Measurements from ENCODE around the gene TCF15.

The TCF15 gene

DNA sequence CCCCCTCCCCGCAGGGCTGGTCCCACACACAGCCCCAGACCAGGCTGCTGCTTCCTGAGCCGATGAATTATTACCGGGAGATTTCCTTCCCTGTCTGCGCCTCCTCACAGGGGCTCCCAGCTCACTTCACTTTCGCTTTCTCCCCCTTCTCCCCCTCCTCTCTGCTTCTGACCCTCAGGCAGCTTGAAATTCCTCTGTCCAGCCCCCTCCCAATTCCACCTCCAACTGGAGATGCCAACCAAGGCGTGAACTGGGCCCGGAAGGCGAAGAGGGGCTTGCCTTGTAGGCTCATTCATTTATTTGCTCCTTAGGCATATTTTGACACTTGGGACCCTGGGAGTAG is 1.7 kb upstream of the TCF15 start:
- no peak for DNase-seq (ENCODE audit: low read depth, low spot score)

DNA sequence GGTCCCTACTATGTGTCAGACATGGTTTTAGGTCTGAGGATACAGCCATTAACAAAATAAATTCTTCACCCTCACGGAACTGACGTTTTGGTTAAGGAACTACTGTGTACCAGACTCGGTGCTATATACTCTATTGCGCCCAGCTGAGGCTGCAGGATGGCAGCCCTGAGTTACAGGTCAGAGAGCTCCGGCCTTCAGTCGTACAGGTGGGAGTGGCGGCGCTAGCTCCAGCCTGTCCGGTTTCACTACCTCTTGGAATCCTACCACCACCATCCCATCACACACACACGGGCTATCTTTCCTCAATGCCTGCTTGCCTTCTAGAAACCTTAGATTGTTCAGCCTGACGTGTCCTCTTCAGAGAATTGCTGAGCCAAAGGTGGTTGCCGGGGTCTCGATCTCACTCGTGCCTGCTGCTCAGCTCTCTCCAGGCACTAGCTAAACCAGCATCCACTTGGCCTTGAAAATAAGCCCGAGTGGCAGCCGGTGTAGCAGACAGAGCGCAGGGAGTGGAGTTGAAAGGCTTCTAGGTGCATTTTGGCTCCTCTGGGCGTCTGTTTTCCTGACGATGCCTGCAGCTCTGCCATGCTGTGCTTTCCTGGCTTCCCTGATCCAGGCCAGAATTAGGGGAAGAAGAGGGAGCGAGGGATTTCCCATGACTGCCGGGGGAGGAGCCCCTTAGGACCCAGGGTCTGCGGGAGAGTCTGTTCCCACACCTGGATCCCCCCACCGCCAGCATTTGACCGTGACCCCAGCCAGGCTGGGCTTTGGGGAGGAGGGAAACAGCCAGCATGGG is 1.1 kb upstream of the TCF15 start:
- DNase-seq (ENCODE audit: low read depth, low spot score): no peak

DNA sequence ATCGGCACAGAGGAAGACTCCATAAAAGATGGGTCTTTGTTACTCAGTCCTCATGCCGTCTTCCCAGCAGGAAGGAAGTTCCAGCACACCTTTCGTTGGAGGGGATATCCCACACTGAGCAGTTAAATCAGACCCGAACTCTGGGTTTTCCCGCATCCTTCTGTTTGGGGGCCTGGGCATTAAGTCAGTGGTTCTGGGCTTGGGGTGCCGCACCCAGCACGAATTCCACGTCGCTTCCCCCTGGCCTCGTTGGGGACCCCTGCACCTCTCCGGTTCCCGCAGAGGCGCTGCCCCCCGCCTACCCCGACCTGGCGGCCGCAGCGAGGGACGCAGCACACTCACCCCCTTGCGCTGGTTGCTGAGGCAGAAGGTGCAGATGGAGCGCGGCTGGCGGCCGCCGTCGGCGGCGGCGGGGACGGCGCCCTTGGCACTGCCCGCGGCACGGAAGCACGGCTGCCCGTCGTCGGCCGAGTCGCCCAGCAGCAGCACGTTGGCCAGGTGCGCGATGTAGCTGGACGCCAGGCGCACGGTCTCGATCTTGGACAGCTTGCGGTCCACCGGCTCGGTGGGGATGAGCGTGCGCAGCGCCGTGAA is 641 bp downstream of the TCF15 start:
- DNase-seq (ENCODE audit: low read depth, low spot score): no peak

DNA sequence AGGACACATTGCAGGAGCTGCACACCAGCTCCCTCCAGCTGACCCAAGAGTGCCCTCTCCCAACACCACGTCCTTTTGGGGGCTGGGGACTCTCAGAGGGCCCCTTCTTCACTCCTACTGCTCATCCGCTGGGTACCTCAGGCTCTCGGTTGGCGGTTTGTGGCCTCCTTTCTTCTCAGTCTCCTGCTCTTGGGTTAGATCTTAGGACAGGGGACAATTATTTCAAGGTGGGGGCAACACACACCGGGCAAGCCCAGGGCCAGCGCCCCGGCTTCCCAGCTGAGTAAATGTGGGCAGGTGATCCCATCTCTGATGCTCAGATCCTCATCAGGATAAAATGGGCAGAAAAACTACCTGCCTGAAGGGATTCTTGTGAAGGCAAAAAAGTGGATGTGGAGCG is 1.1 kb downstream of the TCF15 start:
- no peak for DNase-seq (ENCODE audit: low read depth, low spot score)

DNA sequence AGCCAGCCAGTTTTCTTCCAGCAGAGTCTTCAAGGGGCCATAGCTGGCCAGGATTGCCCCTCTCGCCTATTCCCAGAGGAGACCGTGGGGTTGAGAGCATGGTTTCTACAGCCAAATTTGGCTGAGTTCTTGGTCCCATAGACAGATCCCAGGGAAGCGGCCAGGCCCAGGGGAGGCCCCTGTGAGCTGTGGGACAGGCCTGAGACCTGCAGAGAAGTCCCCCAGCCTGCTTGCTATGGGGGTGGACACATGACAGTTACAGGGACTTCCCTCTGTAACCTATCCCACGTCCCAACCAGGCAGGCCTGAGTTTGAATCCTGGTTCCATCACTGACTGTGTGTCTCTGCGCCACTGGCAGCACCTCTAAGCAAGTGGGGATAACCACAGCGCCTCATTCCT is 2.6 kb downstream of the TCF15 start:
- DNase-seq (ENCODE audit: low read depth, low spot score): no peak

DNA sequence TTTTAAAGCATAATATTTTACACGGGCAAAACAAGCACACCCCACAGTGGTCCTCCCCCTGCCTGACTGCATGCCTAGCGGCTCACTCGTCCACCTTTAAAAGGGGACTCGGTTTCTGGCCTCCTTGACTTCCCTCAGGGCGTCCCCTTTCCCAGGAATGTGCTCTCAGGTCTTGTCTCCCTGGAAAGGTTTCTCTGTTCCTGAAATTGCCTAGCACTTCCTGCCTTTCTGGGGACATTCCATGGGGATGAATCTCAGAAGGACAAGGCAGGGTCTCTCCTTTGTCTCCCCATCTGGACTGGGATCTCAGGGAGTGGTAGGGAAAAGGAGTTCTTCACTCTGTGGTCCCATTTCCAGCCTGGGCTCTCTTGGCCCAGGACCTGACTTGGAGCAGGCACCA is 4.9 kb downstream of the TCF15 start:
- no peak for DNase-seq (ENCODE audit: low read depth, low spot score)

DNA sequence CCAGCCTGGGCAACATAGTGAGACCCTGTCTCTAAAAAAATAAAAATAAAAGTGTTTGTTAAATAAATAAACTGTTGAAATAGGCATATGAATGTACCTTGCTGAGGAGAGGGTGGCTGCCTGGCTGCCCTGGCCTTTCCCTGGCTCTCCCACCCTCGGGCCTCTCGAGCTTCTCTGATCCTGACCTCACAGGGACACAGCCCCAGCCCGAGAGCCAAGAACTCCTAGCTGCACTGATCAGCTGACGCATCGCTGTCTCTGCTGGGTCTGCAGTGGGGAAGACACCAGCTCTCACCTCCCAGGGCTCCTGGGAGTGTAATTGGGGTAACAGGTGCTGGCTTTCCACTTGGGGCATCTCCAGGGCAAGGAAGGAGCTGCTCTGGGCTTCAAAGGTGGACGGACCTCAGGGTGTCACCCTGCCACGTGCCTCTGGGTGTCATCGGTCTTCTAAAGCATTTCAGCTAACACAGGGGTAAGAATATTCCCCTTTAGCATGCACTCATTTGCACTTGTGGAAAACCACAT is 6.9 kb downstream of the TCF15 start:
- no peak for DNase-seq (ENCODE audit: low read depth, low spot score)

DNA sequence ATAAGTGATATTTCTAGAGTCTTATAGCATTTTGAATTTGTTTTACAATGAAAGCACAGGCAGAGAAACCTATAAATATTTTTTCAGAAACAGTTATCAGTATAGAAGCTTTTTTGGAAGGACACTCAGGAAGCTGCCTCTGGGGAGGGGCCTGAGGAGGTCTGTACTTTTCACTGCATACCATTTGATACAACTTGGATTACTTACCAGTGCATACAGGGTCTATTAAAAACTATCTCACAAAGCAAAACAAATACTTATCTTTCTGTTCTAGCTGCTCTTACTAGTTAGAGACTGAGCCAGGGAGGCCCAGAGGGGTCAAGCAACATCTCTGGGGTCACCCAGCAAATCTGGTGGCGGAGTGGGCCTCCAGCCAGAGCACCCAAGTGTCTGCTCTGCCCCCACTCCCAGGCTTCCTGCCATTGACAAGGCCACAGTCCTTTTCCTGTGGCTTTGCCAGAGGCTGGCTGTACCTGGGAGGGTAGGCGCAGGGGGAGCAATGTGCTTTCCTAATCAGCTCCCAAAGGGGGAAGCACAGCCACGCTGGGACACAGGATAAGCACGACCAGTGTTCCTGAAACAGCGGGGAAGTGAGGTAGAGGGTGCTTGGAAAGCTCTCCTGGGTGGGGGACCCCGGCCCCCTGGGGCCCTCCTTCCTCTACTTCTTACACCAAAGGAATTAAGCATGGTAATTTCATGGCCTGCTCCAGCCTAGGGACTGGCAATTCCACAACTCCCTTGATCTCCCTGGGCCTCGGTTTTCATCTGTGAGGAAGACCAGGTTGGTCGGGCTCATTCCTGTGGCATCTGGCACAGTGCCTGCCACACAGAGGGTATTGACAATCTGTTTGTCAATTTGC is 7.8 kb downstream of the TCF15 start:
- no peak for DNase-seq (ENCODE audit: low read depth, low spot score)

DNA sequence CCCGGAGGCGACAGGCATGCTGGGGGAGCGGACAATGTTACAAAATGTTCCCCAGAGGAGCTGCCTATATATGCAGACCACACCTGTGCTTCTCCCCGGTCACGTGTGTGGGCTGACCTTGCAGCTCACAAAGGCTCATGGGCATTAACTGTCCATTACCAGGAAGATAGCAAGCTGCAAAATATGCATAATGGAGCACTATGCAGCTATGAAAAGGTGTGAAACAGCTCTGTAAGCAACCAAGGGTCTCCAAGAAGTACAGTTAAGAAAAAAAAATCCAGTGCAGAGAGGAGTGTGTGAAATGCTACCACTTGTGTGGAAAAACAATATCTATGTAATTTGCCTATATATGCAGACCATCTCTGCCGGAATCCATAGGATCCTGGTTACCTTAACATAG is 9.4 kb downstream of the TCF15 start:
- no peak for DNase-seq (ENCODE audit: low read depth, low spot score)

DNA sequence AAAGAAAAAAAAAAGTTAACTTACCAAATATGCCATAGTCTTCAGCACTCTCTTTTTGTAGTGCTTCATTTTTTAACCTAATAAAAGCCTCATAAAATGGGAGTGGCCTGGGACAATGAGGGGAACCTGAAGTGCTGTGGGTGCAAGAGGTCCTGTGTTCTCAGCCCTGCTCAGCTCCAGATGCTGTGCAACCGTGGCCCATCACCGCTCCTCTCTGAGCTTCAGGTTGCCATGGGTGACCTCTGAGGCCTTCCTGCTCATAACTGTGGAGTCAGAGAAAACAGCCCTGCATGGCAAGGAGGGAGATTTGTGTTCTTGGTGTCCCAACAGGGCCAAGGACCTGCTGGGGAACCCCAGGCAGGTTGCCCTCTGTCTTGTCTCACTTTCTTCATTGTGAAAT is 10.0 kb downstream of the TCF15 start:
- DNase-seq (ENCODE audit: low read depth, low spot score): no peak

DNA sequence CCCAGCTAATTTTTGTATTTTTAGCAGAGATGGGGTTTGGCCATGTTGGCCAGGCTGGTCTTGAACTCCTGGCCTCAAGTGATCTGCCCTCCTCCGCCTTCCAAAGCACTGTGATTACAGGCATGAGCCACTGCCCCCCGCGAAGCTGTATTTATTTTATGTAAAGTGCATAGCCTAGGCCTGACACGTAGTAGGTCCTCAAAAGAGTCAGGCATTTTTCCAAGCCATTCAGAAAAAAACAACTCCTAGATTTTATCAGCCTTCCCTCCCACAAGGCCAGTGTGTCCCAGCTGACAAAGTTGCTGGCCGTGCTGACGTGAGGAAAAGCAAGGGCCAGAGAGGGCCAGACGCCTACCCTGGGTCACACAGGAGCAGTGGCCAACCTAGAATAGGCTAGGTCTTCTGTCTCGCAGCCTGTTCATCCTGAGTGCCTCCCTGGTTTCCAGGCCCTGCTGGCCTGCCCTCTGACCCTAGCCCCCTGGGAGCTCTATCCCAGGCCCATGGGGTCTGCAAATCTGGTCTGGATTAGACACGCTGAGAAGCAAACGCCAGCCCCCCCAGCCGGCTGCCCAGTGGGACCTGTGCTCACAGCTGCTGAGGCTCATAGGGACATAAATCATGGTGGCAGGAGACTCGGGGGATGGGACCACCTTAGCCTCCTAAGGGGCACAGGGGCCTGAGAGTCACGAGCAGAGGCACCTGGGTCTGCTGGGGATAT is 11.8 kb downstream of the TCF15 start:
- DNase-seq (ENCODE audit: low read depth, low spot score): no peak

DNA sequence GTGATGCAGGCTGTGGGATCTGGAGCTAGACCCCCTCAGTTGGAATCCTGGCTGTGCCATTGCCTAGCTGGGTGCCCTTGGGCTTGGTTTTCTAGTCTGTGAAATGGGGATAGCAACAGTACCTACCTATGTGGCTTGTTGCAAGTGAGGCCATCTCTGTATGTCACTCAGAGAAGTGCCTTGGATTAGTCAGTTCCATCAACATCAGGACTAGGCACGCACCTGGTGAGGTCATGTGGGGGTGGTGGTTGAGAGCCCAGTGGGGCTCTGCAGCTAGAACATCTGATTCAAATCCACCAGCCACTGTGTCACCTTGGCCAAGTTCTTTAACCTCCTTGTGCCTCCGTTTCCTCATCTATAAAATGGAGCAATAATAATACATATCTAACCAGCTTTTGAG is 12.5 kb downstream of the TCF15 start:
- DNase-seq (ENCODE audit: low read depth, low spot score): no peak

DNA sequence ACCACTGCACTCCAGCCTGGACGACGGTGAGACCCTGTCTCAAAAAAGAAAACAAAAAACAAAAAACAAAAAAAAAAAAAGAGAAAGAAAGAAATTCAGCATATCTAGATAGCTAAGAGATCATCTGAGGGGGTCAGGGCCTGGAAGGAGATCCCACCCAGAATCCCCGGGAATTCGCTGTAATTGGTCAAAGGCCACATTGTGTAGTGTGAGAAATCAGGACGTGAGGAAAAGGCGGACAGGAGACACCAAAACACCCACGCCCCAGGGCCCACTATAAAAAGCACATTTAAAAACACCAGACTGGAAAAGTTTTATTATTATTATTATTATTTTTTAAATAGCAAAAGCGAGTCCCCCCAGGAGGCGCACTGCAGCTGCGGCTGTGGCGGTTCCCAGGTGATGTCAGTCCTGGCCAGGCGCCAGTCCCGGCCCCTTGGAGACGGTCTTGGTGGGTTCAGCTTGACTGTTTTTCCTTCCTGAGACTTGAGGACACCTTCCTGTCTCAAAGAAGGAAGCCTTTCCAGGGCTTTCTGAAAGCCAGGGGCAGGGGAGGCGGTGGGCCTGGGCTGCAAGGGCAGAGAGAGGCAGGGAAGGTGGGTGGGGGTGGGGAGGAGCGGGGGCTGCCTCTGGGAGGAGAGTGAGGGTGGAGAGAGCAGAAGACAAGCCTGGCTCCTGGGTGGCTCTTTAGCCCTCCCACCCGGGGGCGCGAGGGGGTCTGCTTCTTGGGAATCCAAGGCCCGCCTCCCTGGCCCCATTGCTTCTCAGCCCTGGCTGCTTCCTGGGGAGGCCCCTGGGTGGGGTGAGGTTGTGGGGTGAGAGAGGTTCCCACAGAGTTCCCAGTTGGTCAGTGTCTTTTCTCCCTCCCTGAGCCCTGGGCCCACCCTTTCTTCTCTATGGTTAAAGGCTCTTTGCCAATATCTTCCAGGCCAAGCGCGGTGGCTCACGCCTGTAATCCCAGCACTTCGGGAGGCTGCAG is 14.5 kb downstream of the TCF15 start:
- no peak for DNase-seq (ENCODE audit: low read depth, low spot score)

DNA sequence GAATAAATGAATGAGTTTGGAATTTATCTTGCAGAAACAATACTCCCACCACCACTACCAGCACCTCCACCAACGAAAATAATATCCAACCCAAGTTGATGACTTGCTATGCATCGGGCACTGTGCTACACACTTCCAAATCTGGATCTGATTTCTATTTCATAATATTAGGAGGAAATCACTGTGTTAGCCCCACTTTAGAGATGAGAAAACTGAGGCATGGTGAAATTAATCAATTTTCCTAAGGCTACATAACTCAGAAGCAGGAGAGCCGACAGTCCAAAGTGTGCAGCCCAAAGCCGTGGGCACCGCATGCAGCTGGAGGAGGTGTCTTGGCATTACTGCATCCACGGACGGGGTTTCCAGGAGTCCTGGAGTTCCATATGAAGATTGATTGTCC is 17.6 kb downstream of the TCF15 start:
- DNase-seq (ENCODE audit: low read depth, low spot score): no peak

DNA sequence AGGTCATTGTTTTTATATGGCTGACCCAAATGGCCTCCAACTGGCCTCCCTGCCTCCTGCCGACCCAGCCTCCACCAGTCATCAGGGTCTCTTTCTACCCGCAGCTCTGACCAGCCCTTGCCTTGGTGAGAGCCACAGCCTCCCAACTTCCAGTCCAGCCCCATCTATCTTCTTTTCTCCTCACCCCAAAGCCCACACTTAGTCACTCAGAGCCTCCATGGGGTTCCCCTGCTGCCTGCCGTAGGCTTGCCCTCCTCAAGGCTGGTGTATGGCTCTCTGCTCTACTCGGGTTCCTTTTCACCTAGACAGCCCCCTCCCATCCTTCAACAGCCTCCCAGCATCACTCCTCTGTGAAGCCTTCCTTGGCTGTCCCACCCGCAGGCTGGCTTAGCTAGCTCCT is 18.2 kb downstream of the TCF15 start:
- no peak for DNase-seq (ENCODE audit: low read depth, low spot score)

DNA sequence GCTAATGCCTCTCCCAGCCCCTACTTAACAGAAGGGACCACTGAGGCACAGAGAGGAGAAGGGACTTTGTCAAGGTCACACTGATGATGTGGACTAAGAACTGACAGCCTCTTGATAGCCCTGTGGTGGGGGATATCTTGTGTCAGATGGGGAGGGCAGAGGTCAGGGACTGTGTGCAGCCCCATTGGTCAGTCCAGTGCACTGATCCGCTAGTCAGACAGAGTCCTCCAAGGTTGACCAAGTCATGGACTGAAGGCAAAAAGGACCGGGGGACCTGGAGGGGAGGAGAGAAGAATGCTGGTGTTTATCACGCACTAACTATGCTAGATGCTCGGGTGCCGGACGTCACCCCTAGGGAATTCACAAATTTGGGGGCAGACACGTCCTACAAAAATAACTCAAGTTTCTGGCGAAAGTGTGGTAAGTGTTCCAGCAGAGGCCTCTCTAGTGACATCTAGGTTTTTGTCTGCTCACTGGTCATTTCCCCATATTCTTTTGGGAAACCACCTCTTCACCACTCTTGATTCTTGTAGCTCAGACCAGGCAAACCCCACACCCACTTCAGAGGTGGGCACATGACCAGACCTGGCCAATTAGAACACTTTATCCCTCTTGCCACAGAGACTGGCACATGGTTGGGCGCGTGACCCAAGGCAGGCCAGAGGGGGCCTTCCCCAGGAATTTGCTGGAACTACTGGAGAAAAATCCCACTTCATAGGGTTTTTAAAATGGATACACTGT is 21.0 kb downstream of the TCF15 start:
- no peak for DNase-seq (ENCODE audit: low read depth, low spot score)

DNA sequence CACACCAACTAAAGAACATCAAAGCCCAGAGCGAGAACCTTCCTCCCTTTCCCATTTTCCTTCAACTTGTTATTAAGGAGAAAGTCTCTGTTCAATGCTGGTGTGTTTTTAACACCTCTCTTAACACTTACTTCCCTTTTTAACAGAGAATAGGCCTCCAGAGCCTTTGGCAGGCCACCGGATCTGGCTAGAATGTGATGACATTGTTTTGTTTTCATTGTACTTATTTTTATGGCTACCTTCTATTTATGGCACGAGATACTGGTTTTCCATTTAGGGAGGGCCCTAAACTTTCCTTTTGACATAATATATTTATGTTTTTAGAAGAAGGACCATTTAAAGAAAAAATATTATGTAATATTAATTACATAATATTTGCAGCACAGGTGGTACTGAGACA is 21.6 kb downstream of the TCF15 start:
- DNase-seq (ENCODE audit: low read depth, low spot score): no peak

DNA sequence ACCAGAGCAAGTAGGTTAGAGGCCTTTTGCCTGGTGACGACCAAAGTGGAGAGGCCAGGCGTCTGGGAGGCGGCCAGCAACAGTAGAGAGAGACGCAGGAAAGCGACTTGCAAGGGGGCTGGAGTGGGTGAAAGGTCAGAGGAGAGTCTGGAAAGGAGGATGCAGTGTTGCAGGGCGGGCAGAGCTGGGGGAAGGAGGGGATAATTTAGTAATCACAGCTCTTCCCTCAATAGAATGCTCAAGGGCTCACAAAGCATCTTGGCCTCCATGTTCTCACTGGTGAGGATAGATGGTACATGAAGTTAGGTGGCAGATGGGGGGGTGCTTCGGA is 25.2 kb downstream of the TCF15 start:
- no peak for DNase-seq (ENCODE audit: low read depth, low spot score)

DNA sequence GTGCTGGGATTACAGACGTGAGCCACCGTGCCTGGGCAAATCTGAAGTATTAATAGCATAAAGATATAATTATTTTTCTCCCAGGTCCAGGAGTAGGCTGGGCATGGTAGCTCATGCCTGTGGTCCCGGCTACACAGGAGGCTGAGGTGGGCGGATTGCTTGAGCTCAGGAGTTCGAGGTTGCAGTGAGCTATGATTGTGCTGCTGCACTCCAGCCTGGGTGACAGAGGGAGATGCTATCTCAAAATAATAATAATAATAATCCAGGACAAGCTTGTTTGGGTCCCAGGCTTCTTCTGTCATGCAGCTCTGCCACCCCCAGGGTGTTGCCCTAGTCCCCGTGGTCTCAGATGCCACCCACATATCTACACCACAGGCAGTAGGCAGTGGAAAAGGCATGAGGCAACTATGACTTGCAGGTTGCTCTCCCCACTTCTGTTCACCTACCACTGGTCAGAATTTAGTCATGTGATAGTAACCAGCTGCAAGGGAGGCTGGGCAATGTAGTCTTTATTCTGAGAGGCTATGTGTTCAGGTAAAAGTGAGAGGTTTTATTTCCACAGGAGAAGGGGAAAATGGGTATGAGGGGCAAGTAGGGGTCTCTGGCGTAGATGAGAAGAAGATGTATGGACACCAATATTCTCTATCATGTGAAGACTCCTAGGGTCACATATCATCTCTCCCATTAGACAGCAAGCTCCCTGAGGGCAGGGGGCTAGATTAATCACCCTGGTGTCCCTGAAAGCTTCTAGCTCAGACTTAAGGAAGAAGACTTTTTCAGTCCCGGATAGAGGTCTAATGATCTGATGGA is 25.7 kb downstream of the TCF15 start:
- no peak for DNase-seq (ENCODE audit: low read depth, low spot score)
